HG03039 (cell line): ENCODE results near the gene ZFAND2A.

Experiments
- ATAC-seq: cut with Tn5 transposase; IDR thresholded peaks from one replicate; pipeline ENCODE4 v1.9.1; 2021; ENCODE audit warnings: mild to moderate bottlenecking, moderate library complexity; ENCODE audit not compliant: unreplicated experiment

Gene ZFAND2A

DNA sequence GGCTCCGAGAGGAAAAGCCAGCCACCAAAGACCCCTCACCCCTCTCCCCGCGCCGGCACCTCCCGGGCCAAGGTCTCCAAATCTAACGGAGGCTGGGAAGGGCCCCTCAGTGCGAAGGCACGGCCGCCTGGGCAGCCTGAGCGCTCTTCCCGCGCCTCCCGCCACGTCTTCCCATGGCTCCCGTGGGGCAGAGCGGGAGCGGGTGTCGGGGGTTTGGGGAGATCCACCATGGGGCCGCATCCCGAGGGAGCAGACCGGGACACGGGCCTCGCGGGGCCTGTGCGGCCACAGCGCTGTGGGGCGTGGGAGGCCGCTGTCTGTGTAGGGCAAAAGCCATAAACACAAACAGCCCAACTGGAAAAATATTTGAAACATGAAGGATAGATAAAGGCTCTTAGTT lies 49.6 kb downstream of the ZFAND2A start:
- no peak for ATAC-seq

DNA sequence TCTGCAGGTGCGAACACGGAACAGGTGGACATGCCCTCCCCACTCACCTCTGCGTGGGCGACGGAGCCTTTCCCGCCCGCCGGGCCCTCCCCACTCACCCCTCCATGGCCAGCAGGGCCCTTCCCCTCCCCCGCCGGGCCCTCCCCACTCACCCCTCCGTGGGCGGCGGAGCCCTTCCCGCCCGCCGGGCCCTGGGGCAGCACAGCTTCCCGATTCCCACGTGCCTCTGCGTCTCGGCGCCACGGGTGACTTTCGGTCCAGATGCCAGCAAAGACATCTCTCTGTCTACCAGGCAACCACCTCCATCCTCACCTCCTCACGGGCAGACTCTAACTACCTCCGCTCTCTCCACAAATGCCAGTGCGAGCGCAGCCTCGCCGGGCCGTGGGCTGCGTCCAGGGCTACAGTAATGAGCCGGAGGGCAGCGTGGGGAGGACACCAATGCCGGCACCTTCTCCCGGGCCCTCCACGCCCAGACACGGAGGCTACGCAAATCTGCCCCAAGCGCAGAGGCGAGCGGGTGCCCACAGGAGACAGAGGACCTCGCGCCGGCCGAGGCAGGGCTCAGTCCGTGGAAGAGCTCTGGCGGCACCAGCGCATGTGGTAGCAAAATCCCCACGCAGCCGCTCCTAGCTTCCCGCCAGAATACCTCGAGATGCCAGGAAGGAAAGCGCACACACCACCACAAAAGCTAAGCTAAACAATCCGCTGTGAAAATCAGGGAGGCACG lies 50.2 kb downstream of the ZFAND2A start:
- ATAC-seq: no peak

DNA sequence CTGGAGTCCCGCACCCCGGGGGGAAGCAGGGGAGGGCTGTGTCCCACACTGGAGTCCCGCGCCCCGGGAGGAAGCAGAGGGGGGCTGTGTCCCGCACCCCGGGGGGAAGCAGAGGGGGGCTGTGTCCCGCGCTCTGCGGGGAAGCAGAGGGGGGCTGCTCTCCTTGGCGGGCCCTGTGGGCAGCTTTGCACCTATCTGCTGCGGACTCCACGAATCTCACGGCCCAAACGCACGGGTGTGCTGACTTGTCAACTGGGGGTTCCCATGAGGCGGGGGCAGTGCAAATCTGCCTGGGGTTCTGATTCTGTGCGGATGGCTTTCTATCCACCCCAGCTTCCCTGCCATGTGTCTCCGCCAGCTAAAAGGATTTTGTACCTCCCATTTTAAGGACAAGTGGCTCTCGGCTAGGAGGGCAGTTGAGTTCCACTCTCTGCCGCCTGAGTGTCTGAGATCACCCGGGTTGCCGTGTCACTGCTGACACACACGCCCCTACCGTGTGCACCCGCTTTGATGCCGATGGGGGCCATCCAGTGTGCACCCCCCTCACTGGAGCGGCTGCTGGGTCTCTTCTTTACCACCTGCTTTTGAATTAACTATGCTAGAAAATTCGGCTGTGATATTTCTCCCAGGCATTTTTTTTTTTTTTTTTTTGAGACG lies 51.6 kb downstream of the ZFAND2A start:
- ATAC-seq: no peak

DNA sequence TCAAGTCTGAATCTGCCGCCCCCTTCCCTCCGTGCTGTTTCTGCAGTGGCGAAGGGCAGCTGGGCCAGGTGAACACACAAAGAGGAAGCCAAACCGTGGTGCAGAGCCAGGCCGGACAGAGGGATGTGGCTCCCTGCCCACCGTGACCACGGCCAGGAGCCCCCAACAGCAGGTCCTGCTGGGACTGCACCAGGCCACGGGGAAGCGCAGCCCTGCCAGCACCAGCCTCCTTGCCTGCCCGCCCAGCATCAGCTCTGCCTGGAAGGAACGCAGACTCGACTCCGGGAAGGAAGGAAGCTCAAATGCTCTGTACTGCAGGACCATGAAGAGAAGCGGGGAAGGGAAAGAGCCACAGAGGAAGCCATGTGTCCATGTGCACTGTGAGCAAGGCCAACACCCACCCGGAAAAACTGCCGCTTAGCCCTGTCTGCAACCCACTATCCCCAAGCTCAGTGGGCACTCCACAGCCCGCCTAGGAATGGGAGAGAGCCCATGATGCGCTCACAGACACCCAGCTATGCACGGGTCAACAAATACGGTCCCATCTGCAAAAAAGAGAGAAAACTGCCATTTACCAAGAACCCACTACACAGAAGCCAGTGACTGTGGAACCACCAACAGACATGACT lies 53.1 kb downstream of the ZFAND2A start:
- ATAC-seq: no peak

DNA sequence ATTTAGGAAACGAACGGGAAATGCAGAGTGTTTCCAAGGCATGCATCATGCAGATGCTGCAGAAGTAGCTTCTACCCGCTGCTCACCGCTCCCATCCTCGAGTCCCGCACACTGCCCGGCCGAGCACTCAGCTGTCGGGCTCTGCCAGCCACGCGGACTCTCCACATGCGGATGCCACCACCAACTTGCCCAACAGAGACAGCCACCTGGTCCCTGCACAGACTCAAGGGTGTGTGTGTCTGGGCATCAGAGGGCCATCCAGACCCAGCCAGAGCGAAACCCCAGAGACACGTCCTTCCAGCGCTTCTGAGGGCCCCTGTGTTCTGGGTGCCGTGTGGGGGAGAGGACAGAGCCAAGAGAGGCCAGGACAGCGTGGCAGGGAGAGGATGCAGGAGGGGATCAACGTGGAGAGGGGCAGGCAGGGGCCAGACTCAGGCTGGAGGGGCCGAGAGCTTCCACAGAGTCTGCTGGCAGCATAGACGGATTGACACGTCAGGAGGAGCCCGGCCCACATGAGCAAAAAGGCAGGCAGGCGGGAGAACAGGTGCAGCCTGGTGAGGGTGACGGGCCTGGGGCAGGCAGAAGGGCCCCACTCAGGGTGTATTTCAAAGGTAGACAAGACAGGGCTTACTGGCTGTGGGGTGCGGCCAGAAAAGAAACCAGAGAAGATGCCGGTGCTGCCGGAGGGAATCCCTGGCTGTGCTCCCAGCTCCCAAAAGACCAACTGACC lies 53.8 kb downstream of the ZFAND2A start:
- no peak for ATAC-seq

DNA sequence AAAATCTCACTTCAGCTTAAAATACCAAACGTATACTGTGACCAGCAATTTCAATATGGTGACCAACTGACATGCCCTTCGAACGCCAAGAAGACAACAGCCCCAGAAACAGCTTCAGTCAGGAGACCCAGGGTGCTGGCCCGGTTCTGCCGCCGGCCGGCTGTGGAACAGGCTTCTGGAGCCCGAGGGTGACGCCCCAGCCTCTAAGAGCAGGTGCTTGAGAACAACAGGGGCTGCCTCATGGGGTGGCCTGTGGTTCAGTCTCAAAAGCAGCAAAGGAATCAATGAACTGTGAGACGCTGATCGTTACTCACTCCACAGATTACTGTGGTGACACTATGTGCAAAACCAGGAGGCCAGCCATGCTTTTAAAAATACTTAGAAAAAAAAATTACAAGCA lies 54.8 kb downstream of the ZFAND2A start:
- no peak for ATAC-seq

DNA sequence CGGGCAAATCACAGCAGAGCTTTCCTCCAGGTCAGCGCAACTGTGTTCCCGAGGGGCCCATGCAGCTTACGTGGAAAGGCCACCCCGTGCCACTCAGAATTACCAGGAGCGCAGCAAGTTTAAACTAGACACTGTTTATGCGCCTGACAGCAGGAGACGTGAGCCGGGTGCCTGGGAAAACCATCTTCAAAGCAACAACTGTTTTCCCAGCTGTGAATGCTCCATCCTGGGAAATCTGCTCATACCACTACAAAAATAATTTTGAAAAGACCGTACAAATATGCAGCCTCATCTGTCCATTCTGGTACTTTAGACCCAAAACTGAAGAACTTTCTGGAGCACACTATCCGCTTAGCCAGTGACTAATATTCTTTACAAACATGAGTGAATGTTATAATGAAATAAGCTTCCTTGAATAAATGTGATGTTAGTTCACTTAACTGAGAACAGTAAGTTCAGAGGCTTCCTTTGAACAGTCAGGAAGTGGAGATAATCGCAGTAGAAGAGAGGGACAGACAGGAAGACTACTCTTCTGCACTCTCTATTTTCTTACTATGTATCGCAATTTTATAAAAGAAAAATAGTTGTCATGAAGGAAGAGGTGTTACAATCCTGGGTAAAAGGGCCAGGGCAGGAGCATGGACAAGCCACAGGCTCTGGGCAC lies 55.3 kb downstream of the ZFAND2A start:
- no peak for ATAC-seq

DNA sequence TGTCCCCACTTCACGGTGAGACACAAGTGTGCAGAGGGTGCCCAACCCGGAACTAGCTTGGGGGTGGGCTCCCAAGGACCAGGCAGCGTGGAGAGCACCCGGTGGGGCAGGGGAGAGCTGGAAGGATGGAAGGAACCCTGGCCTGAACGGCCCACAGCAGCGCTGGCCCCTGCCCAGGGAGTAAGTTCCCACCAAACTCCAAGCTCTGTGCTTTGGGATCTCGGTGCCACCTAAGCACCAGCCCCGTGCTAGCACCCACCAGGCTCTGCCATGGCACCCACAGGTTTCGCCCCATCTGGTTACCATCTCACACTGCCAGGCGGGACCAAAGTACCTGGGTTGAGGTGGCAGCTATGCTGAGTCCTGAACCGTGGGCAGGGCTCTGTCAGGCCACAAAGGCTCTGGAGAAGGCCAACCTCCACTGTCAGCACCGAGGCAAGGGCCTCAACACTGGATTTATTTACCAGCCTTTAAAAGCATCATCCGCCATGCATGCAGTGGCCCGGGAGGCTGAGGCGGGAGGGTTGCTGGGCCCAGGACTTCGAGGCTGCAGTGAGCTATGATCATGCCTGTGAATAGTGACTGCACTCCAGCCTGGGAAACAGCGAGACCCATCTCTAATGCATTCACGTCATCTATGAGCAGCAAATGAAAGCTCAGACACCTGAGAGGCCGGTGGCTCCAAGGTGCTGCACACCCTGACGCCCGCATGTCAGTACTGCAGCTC lies 56.0 kb downstream of the ZFAND2A start:
- ATAC-seq: no peak

DNA sequence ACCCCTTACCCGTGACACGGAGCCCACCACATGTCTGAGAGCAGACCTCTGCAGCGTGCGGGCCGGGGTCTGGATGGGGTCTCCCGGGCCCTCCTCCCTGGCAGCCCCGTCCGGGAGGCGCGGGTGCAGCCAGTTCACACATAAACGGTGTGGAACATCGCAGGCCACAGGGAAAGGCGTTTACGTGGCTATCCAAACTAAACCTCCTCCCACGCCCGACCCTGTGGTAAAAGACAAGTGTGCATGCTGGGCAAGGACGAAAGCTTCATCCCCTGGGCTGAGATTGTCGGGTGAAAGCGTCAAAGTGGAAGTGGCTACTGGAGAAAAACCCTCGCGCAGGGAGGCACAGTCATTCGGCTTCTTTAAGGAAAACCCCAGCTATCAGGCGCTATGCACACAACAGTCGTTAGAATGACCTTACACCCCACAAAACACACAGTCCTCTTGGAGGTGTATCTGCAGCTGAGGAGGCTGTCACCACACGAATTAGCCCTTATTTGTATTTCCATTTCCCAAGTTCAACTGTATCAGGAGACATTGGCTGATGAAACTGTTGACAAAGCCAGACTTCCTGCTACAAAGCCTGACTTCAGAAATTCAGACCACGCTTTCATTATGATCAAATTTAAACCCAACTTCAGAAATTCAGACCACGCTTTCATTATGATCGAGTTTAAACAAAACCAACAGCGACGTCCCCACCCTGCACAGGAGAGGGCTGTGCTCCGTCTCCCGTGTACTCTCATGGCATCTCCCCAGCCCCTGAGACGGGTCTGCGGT lies 56.8 kb downstream of the ZFAND2A start:
- ATAC-seq: peak; percentile 33
